Measurements from ENCODE around the gene DOCK1. TPM values are rescaled to one million over a fixed set of nuclear protein-coding genes. Genes with fewer than 3 reads are reported as not detected.

The DOCK1 gene
- polyA plus RNA-seq, 1 donor from 2014 or later: 2.7 TPM

- TF ChIP-seq CTCF (IDR thresholded peaks at IDR 0.05; ENCODE audit: poor library complexity, severe bottlenecking): no peak
- no peak for TF ChIP-seq SMC3 (conservative IDR thresholded peaks at IDR 0.05; ENCODE audit: poor library complexity)
- no peak for TF ChIP-seq REST (IDR thresholded peaks at IDR 0.05; ENCODE audit: borderline replicate concordance)
- TF ChIP-seq MXI1 (conservative IDR thresholded peaks at IDR 0.05; ENCODE audit: poor library complexity, severe bottlenecking): no peak
- no peak for TF ChIP-seq EP300 (conservative IDR thresholded peaks at IDR 0.05; ENCODE audit: poor library complexity, severe bottlenecking)
- no peak for TF ChIP-seq EZH2 (IDR thresholded peaks at IDR 0.05; ENCODE audit: borderline replicate concordance, insufficient read depth, low read length, poor library complexity, severe bottlenecking)
- TF ChIP-seq POLR2AphosphoS5 (IDR thresholded peaks at IDR 0.05): no peak
- no peak for TF ChIP-seq RAD21 (conservative IDR thresholded peaks at IDR 0.05)
- TF ChIP-seq TAF1 (IDR thresholded peaks at IDR 0.05; ENCODE audit: low read depth): no peak
- H2AFZ ChIP-seq (ENCODE audit: low read depth, low read length): no peak overlapping the region
- H3K9me3 ChIP-seq (ENCODE audit: low read length): no peaks in the 10 kb centered on the region
- no peak overlapping the region for H3K27ac ChIP-seq (ENCODE audit: low read length)
- no peak overlapping the region for H3K9ac ChIP-seq (ENCODE audit: low read length)
- no peaks in the 10 kb centered on the region for H3F3A ChIP-seq (ENCODE audit: insufficient read depth, low read length, poor library complexity, severe bottlenecking)
- no peaks in the 10 kb centered on the region for H3K9me2 ChIP-seq (ENCODE audit: insufficient read depth, low read length)
- H3K4me3 ChIP-seq (ENCODE audit: low read length): no peak overlapping the region
- no peaks in the 10 kb centered on the region for H3K36me3 ChIP-seq (ENCODE audit: insufficient read depth, low read length)
- H3K27me3 ChIP-seq (ENCODE audit: insufficient read depth, low read depth, low read length): no peaks in the 10 kb centered on the region
- no peaks in the 10 kb centered on the region for H4K20me1 ChIP-seq (ENCODE audit: insufficient read depth)
- no peak overlapping the region for H3K4me2 ChIP-seq (ENCODE audit: low read length)
- H3K79me2 ChIP-seq (replicated peaks; ENCODE audit: insufficient read depth, low read length): no peaks in the 10 kb centered on the region
Observed at GRCh38 chr10:127081851-127082345, 176.7 kb downstream of the DOCK1 start.

- TF ChIP-seq RAD21 (conservative IDR thresholded peaks at IDR 0.05) (no peak), EP300 (conservative IDR thresholded peaks at IDR 0.05; ENCODE audit: poor library complexity, severe bottlenecking) (no peak), REST (IDR thresholded peaks at IDR 0.05; ENCODE audit: borderline replicate concordance) (no peak), EZH2 (IDR thresholded peaks at IDR 0.05; ENCODE audit: borderline replicate concordance, insufficient read depth, low read length, poor library complexity, severe bottlenecking) (no peak), TAF1 (IDR thresholded peaks at IDR 0.05; ENCODE audit: low read depth) (no peak), POLR2AphosphoS5 (IDR thresholded peaks at IDR 0.05) (no peak), MXI1 (conservative IDR thresholded peaks at IDR 0.05; ENCODE audit: poor library complexity, severe bottlenecking) (no peak), SMC3 (conservative IDR thresholded peaks at IDR 0.05; ENCODE audit: poor library complexity) (no peak), CTCF (IDR thresholded peaks at IDR 0.05; ENCODE audit: poor library complexity, severe bottlenecking) (no peak)
- no peaks in the 10 kb centered on the region for H3K27me3 ChIP-seq (ENCODE audit: insufficient read depth, low read depth, low read length)
- H3K36me3 ChIP-seq (ENCODE audit: insufficient read depth, low read length): no peaks in the 10 kb centered on the region
- no peak overlapping the region for H2AFZ ChIP-seq (ENCODE audit: low read depth, low read length)
- H4K20me1 ChIP-seq (ENCODE audit: insufficient read depth): no peaks in the 10 kb centered on the region
- no peaks in the 10 kb centered on the region for H3K9me3 ChIP-seq (ENCODE audit: low read length)
- H3K4me2 ChIP-seq (ENCODE audit: low read length): no peak overlapping the region
- H3F3A ChIP-seq (ENCODE audit: insufficient read depth, low read length, poor library complexity, severe bottlenecking): no peaks in the 10 kb centered on the region
- H3K27ac ChIP-seq (ENCODE audit: low read length): no peak overlapping the region
- H3K4me3 ChIP-seq (ENCODE audit: low read length): no peak overlapping the region
- no peak overlapping the region for H3K9ac ChIP-seq (ENCODE audit: low read length)
- no peaks in the 10 kb centered on the region for H3K9me2 ChIP-seq (ENCODE audit: insufficient read depth, low read length)
- no peaks in the 10 kb centered on the region for H3K79me2 ChIP-seq (replicated peaks; ENCODE audit: insufficient read depth, low read length)
Observed at GRCh38 chr10:127082651-127083050, 177.4 kb downstream of the DOCK1 start.

All from neural cell (in vitro differentiated cells).